ENCODE measurements around the gene MYL3. TPM values are rescaled to one million over a fixed set of nuclear protein-coding genes. Genes with fewer than 3 reads are reported as not detected.

The MYL3 gene
- total and polyA plus RNA-seq, 3 donors from 2014 or later = 1.2 to 14.5 (median 3.0) TPM

GRCh38 chr3:46861605-46862368 is 1.5 kb downstream of the MYL3 start:
- 61 to 72% methylated on average over 12 of the region's 12 CpGs for WGBS, 2 donors
- Histone ChIP-seq H3K4me3 (no peak overlapping the region), H3K36me3 (ENCODE audit: low read depth, missing control alignments) (no peaks in the 10 kb centered on the region), H3K4me1 (peaks cover 5% of the 10 kb centered on the region), H3K27ac (no peak overlapping the region), H3K9me3 (no peaks in the 10 kb centered on the region), H3K27me3 (no peaks in the 10 kb centered on the region)
- no peak for TF ChIP-seq POLR2A (IDR thresholded peaks at IDR 0.05)
- TF ChIP-seq CTCF (IDR thresholded peaks at IDR 0.05) = no peak
- DNase-seq = peak; percentile 11
- intact Hi-C loops (cut with DNase I; ENCODE audit: low total_unique reads) = no loop called here

- intact Hi-C loops (cut with DNase I; ENCODE audit: low total_unique reads) = no loop called here
- no peaks in the 10 kb centered on the region for H3K9me3 ChIP-seq
- TF ChIP-seq CTCF (IDR thresholded peaks at IDR 0.05) (no peak), POLR2A (IDR thresholded peaks at IDR 0.05) (no peak)
- no peaks in the 10 kb centered on the region for H3K36me3 ChIP-seq (ENCODE audit: low read depth, missing control alignments)
- H3K27ac ChIP-seq = no peak overlapping the region
- H3K4me1 ChIP-seq = peaks cover 5% of the 10 kb centered on the region
- DNase-seq = peak; percentile 9
- H3K27me3 ChIP-seq = no peaks in the 10 kb centered on the region
- H3K4me3 ChIP-seq = no peak overlapping the region
- 91 to 92% methylated on average over 7 to 10 of the region's 10 CpGs for WGBS, 2 donors
Measured at GRCh38 chr3:46860810-46861604, 2.2 kb downstream of the MYL3 start.

GRCh38 chr3:46860017-46860809 is 3.0 kb downstream of the MYL3 start:
- 87 to 97% methylated on average over 12 to 19 of the region's 19 CpGs for WGBS, 2 donors
- peak in 1 of 3 experiments; percentile 9 for TF ChIP-seq CTCF (IDR thresholded peaks at IDR 0.05)
- no peak for TF ChIP-seq POLR2A (IDR thresholded peaks at IDR 0.05)
- intact Hi-C loops (cut with DNase I; ENCODE audit: low total_unique reads) = no loop called here
- H3K4me3 ChIP-seq = no peak overlapping the region
- H3K27ac ChIP-seq = no peak overlapping the region
- DNase-seq = peak; percentile 17
- H3K36me3 ChIP-seq (ENCODE audit: low read depth, missing control alignments) = no peaks in the 10 kb centered on the region
- H3K9me3 ChIP-seq = no peaks in the 10 kb centered on the region
- H3K27me3 ChIP-seq = no peaks in the 10 kb centered on the region
- peaks cover 5% of the 10 kb centered on the region for H3K4me1 ChIP-seq

DNA sequence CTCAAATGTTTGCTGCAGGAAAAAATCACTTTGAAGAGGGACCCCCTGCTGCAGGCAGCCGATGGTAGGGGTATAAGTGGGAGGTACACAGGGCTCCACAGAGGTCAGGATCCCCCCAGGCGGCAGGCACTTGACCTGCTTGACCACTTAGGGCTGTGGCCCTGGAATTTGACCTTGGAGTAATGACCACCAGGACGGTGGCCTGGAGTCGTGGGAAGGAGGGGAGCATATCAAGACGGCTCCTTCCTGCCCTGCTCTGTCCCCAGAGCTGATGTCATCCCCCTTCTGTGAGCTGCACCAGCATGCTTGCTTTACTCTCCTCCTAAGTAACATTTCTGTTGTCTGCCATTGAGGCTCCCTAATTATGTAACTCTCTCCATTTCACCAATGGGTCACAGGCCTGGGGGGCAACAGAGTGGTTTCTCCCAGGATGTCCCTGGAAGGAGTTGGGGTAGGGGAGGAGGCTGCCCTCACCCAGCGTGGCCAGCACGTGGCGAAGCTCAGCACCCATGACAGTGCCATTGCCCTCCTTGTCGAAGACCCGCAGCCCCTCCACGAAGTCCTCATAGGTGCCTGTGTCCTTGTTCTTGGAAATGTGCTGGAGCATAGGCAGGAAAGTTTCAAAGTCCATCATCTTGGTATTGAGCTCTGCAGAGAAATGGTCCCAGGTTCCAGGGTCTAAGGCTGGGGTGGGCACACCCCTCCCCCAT is 4.1 kb downstream of the MYL3 start:
- WGBS, 2 donors = 85 to 95% methylated on average over 10 to 11 of the region's 11 CpGs
- intact Hi-C loops (cut with DNase I; ENCODE audit: low total_unique reads) = no loop called here
- no peak overlapping the region for H3K4me3 ChIP-seq

More for the DNA sequence above, 4.1 kb downstream of the MYL3 start:
- Histone ChIP-seq H3K36me3 (ENCODE audit: low read depth, missing control alignments) (no peaks in the 10 kb centered on the region), H3K9me3 (no peaks in the 10 kb centered on the region), H3K27me3 (no peaks in the 10 kb centered on the region), H3K4me1 (peaks cover 5% of the 10 kb centered on the region), H3K27ac (no peak overlapping the region)
- DNase-seq = peak; percentile 6
- no peak for TF ChIP-seq POLR2A (IDR thresholded peaks at IDR 0.05)
- TF ChIP-seq CTCF (IDR thresholded peaks at IDR 0.05) = no peak
